ENCODE data around the gene HMCN2. TPM values are rescaled to one million over a fixed set of nuclear protein-coding genes. Genes with fewer than 3 reads are reported as not detected.

HMCN2 gene
- total and polyA plus RNA-seq, 2 of the 4 experiments (the other 2 are of a cell fraction) = 0.02 TPM; not detected in 1

DNA sequence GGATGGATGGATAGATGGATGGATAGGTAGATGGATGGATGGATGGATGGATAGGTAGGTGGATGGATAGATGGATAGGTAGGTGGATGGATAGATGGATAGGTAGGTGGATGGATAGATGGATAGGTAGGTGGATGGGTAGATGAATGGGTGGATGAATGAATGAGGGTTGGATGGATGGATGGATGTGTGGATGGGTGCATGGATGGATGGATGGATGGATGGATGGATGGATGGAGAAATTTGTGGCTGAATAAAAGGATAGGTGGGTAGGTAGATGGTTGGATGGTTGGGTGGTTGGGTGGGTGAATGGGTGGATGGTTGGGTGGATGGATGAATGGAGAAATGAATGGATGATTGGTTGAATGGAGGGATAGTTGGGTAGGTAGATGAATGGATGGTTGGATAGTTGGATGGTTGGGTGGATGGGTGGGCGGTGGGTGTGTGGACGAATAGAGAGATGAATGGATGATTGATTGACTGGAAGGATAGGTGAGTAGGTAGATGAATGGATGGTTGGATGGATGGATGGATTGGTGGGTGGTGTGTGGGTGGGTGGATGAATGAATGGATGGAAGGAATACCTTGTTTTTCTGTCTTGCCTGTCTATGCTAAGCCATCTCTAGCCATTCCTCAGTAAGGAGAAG lies 108.2 kb downstream of the HMCN2 start:
- H3K4ac ChIP-seq (ENCODE audit: low read depth, low read length) = no peak overlapping the region
- H3K9ac ChIP-seq (ENCODE audit: low read depth, low read length) = no peak overlapping the region
- H3K4me3 ChIP-seq (ENCODE audit: insufficient read depth, low read depth, low read length) = no peak overlapping the region
- 46 to 100% methylated on average over 2 of the region's 2 CpGs for WGBS, 2 experiments (ENCODE audit: extremely low coverage in 2 of 2, insufficient read length in 1 of 2)
- H2AK5ac ChIP-seq (ENCODE audit: low read depth, low read length) = no peak overlapping the region
- no peak overlapping the region for H3K27ac ChIP-seq (ENCODE audit: insufficient read depth, low read length)
- no peak overlapping the region for H4K8ac ChIP-seq (ENCODE audit: low read depth in 2 of 2, low read length in 2 of 2)
- dilution Hi-C loops (cut with HindIII; ENCODE audit: low sequenced_read_pairs, unreplicated experiment) (no loop called here), intact Hi-C loops (cut with micrococcal nuclease) (no loop called here), in situ Hi-C loops (cut with MboI; ENCODE audit: low sequenced_read_pairs) (no loop called here)
- TF ChIP-seq BHLHE40 (IDR thresholded peaks at IDR 0.05; ENCODE audit: low read depth, low read length) = no peak
- no peak for TF ChIP-seq FOS (IDR thresholded peaks at IDR 0.05; ENCODE audit: low read depth, low read length)
- TF ChIP-seq, protein P1, sequence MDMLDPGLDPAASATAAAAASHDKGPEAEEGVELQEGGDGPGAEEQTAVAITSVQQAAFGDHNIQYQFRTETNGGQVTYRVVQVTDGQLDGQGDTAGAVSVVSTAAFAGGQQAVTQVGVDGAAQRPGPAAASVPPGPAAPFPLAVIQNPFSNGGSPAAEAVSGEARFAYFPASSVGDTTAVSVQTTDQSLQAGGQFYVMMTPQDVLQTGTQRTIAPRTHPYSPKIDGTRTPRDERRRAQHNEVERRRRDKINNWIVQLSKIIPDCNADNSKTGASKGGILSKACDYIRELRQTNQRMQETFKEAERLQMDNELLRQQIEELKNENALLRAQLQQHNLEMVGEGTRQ (IDR thresholded peaks at IDR 0.05; ENCODE audit: low read depth, low read length) = no peak
- no peak for TF ChIP-seq RCOR1 (IDR thresholded peaks at IDR 0.05; ENCODE audit: insufficient replicate concordance, low read length)
- no peak for TF ChIP-seq MAFK (IDR thresholded peaks at IDR 0.05; ENCODE audit: low read depth, low read length)
- no peak for TF ChIP-seq RAD21 (IDR thresholded peaks at IDR 0.05; ENCODE audit: low read length)
- no peak for TF ChIP-seq CEBPB (IDR thresholded peaks at IDR 0.05; ENCODE audit: low read depth, low read length)
- TF ChIP-seq MXI1 (IDR thresholded peaks at IDR 0.05; ENCODE audit: borderline replicate concordance, low read depth, low read length) = no peak
- no peak for TF ChIP-seq MAZ (IDR thresholded peaks at IDR 0.05; ENCODE audit: borderline replicate concordance, low read depth, low read length)
- TF ChIP-seq SMC3 (IDR thresholded peaks at IDR 0.05; ENCODE audit: low read depth, low read length) = no peak
- TF ChIP-seq RFX5 (IDR thresholded peaks at IDR 0.05; ENCODE audit: low read depth, low read length) = no peak
- TF ChIP-seq, protein P2, sequence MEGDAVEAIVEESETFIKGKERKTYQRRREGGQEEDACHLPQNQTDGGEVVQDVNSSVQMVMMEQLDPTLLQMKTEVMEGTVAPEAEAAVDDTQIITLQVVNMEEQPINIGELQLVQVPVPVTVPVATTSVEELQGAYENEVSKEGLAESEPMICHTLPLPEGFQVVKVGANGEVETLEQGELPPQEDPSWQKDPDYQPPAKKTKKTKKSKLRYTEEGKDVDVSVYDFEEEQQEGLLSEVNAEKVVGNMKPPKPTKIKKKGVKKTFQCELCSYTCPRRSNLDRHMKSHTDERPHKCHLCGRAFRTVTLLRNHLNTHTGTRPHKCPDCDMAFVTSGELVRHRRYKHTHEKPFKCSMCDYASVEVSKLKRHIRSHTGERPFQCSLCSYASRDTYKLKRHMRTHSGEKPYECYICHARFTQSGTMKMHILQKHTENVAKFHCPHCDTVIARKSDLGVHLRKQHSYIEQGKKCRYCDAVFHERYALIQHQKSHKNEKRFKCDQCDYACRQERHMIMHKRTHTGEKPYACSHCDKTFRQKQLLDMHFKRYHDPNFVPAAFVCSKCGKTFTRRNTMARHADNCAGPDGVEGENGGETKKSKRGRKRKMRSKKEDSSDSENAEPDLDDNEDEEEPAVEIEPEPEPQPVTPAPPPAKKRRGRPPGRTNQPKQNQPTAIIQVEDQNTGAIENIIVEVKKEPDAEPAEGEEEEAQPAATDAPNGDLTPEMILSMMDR (conservative IDR thresholded peaks at IDR 0.05; ENCODE audit: low read depth, low read length) = no peak
- TF ChIP-seq, protein P3, sequence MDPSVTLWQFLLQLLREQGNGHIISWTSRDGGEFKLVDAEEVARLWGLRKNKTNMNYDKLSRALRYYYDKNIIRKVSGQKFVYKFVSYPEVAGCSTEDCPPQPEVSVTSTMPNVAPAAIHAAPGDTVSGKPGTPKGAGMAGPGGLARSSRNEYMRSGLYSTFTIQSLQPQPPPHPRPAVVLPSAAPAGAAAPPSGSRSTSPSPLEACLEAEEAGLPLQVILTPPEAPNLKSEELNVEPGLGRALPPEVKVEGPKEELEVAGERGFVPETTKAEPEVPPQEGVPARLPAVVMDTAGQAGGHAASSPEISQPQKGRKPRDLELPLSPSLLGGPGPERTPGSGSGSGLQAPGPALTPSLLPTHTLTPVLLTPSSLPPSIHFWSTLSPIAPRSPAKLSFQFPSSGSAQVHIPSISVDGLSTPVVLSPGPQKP (IDR thresholded peaks at IDR 0.05; ENCODE audit: borderline replicate concordance, low read depth, low read length) = no peak
- no peaks in the 10 kb centered on the region for H3K36me3 ChIP-seq (ENCODE audit: control insufficient read depth, insufficient read depth, low read length)
- no peaks in the 10 kb centered on the region for H3K9me1 ChIP-seq (ENCODE audit: insufficient read depth, low read length)
- ATAC-seq (ENCODE audit: low read depth) (no peak), DNase-seq (no peak)
- BruUV-seq (replicated peaks) = no TSS peak
- CTCF ChIA-PET = no interaction called here
- no peaks in the 10 kb centered on the region for H3K4me1 ChIP-seq (ENCODE audit: control insufficient read depth, insufficient read depth, low read length)
- H3K14ac ChIP-seq (replicated peaks; ENCODE audit: low read depth, low read length) = no peak overlapping the region
- H3K79me1 ChIP-seq (ENCODE audit: low read depth in 1 of 2, low read length in 2 of 2) = no peaks in the 10 kb centered on the region
- H2BK120ac ChIP-seq (ENCODE audit: low read depth, low read length) = no peak overlapping the region
- peaks cover 52% of the 10 kb centered on the region for H3K27me3 ChIP-seq (ENCODE audit: control insufficient read depth, insufficient read depth, low read length)
- H2BK5ac ChIP-seq (ENCODE audit: low read depth, low read length, poor library complexity, severe bottlenecking) = peak overlapping the region; percentile 45
- H3K23ac ChIP-seq (ENCODE audit: low read depth, low read length) = no peak overlapping the region
- H3K9me3 ChIP-seq (ENCODE audit: control insufficient read depth, insufficient read depth, low read length) = no peaks in the 10 kb centered on the region
- no peak overlapping the region for H2AK9ac ChIP-seq (replicated peaks; ENCODE audit: low read depth, low read length, poor library complexity)
- no peak overlapping the region for H4K91ac ChIP-seq (ENCODE audit: insufficient read depth, low read depth, low read length)
- no peaks in the 10 kb centered on the region for H4K20me1 ChIP-seq (ENCODE audit: insufficient read depth, low read length)
- no peak overlapping the region for H2AFZ ChIP-seq (replicated peaks; ENCODE audit: low read length, poor library complexity)
- H2BK20ac ChIP-seq (ENCODE audit: low read depth, low read length) = no peak overlapping the region
- H3K4me2 ChIP-seq (ENCODE audit: low read depth, low read length) = no peak overlapping the region
- POLR2A ChIA-PET (ENCODE audit: unreplicated experiment) = no interaction called here
- no peak overlapping the region for H2BK15ac ChIP-seq (ENCODE audit: low read depth, low read length)
- no peak overlapping the region for H4K5ac ChIP-seq (ENCODE audit: low read depth, low read length)
- no peak overlapping the region for H3K18ac ChIP-seq (ENCODE audit: low read depth, low read length)
- no peak overlapping the region for H3K56ac ChIP-seq (ENCODE audit: extremely low read depth, insufficient read depth, low read length)
